H1 (cell line): ENCODE data around the gene ARID5A. TPM values are rescaled to one million over a fixed set of nuclear protein-coding genes. Genes with fewer than 3 reads are reported as not detected.

Experiments used
- CTCF ChIA-PET: fragments of 300-600 bp; sonication (Branson Sonifier 250); formaldehyde crosslinking; loops from one replicate; lab custom pipeline; 2021; ENCODE audit not compliant: partially characterized antibody; lab: Charles Lee
- POLR2A ChIA-PET: fragments of 300-600 bp; sonication (Branson Sonifier 250); formaldehyde crosslinking; loops from one replicate; lab custom pipeline; 2021; ENCODE audit warnings: inconsistent platforms; ENCODE audit not compliant: partially characterized antibody; lab: Charles Lee
- DNase-seq, 2 experiments: peaks; one replicate each; pipeline versions ENCODE4 v3.0.0 to v3.0.0-alpha.2; 2010 to 2022; ENCODE audit warnings: low spot score in 2 of 2, low read depth in 1 of 2, mixed read lengths in 1 of 2
- FAIRE-seq: peaks from 2 replicates; lab custom pipeline; 2011; peaks lifted over from hg19 to GRCh38; lab: Jason Lieb, UNC
- H2AFZ ChIP-seq: 2 replicates; pipeline ENCODE4 v1.8.1; 2012; ENCODE audit warnings: low read length, inconsistent platforms
- H2AK5ac ChIP-seq: 2 replicates; pipeline ENCODE4 v1.6.1; 2013; ENCODE audit warnings: low read depth, low read length
- H2BK120ac ChIP-seq: replicated peaks from 2 replicates; pipeline ENCODE3; 2013; ENCODE audit warnings: low read depth, low read length, inconsistent platforms
- H2BK12ac ChIP-seq: 2 replicates; pipeline ENCODE4 v1.6.1; 2013; ENCODE audit warnings: low read depth, low read length
- H2BK15ac ChIP-seq: 2 replicates; pipeline ENCODE4 v1.6.1; 2013; ENCODE audit warnings: low read length
- H2BK20ac ChIP-seq: 2 replicates; pipeline ENCODE4 v1.6.1; 2013; ENCODE audit warnings: low read length
- H2BK5ac ChIP-seq: 2 replicates; pipeline ENCODE4 v1.6.1; 2013; ENCODE audit warnings: low read depth, low read length
- H3K14ac ChIP-seq: 2 replicates; pipeline ENCODE4 v1.6.1; 2013; ENCODE audit warnings: inconsistent platforms; ENCODE audit not compliant: insufficient read length
- H3K18ac ChIP-seq: 2 replicates; pipeline ENCODE4 v1.6.1; 2013; ENCODE audit warnings: low read length; ENCODE audit errors: extremely low read depth
- H3K23ac ChIP-seq: 2 replicates; pipeline ENCODE4 v1.6.1; 2013; ENCODE audit warnings: inconsistent platforms; ENCODE audit not compliant: insufficient read length
- H3K23me2 ChIP-seq: 2 replicates; pipeline ENCODE4 v1.6.1; 2013; ENCODE audit warnings: low read depth, low read length
- H3K27ac ChIP-seq: 2 replicates; pipeline ENCODE4 v1.6.1; 2011; ENCODE audit warnings: low read depth, low read length, inconsistent platforms
- H3K27me3 ChIP-seq, 4 experiments: replicated peaks in 1 of 4; 1 replicate in 1 of 4; 2 replicates in 3 of 4; pipeline versions ENCODE4 v1.6.1 to v1.8.1; 2011 to 2013; ENCODE audit warnings: low read length in 3 of 4, mild to moderate bottlenecking in 3 of 4, inconsistent platforms in 2 of 4, mixed read lengths in 2 of 4, moderate library complexity in 1 of 4; ENCODE audit not compliant: control insufficient read depth in 3 of 4, insufficient read depth in 3 of 4; ENCODE audit errors: extremely low read depth in 1 of 4
- H3K36me3 ChIP-seq, 4 experiments: 2 replicates each; pipeline versions ENCODE4 v1.6.1 to v1.8.1; 2011 to 2013; ENCODE audit warnings: mild to moderate bottlenecking in 4 of 4, low read length in 3 of 4, moderate library complexity in 2 of 4, control low read depth in 1 of 4, inconsistent platforms in 1 of 4; ENCODE audit not compliant: insufficient read depth in 4 of 4, control insufficient read depth in 2 of 4
- H3K4ac ChIP-seq: replicated peaks from 2 replicates; pipeline ENCODE3; 2013; ENCODE audit warnings: low read length, low read depth, mixed read lengths, inconsistent platforms; ENCODE audit not compliant: insufficient read length
- H3K4me1 ChIP-seq, 4 experiments: replicated peaks in 1 of 4; 1 replicate in 1 of 4; 2 replicates in 3 of 4; pipeline versions ENCODE4 v1.6.1 to v1.8.1; 2011 to 2013; ENCODE audit warnings: low read length in 3 of 4, inconsistent platforms in 2 of 4, mixed read lengths in 1 of 4; ENCODE audit not compliant: insufficient read depth in 4 of 4, control insufficient read depth in 3 of 4
- H3K4me2 ChIP-seq, 2 experiments: 2 replicates each; pipeline versions ENCODE4 v1.6.1 to v1.8.1; 2011 to 2013; ENCODE audit warnings: low read depth in 2 of 2, low read length in 2 of 2, control low read depth in 1 of 2, inconsistent platforms in 1 of 2, mild to moderate bottlenecking in 1 of 2; ENCODE audit not compliant: insufficient read depth in 1 of 2
- H3K4me3 ChIP-seq, 4 experiments: fragments of 200-600, 300-600 bp in 1 of 4; sonication (generic), shearing (Covaris generic), sonication (Bioruptor Twin) in 1 of 4; 2 replicates each; pipeline versions ENCODE4 v1.5.1 to v1.8.1; 2011 to 2016; ENCODE audit warnings: low read length in 4 of 4, low read depth in 3 of 4, control low read depth in 2 of 4, inconsistent platforms in 2 of 4, mild to moderate bottlenecking in 2 of 4, mixed read lengths in 1 of 4, moderate library complexity in 1 of 4; ENCODE audit not compliant: insufficient read depth in 2 of 4; ENCODE audit errors: extremely low read depth in 1 of 4
- H3K56ac ChIP-seq: replicated peaks from 2 replicates; pipeline ENCODE3; 2013; ENCODE audit warnings: low read depth, mild to moderate bottlenecking, mixed read lengths, low read length, inconsistent platforms; ENCODE audit not compliant: insufficient read length
- H3K79me1 ChIP-seq: 2 replicates; pipeline ENCODE4 v1.6.1; 2013; ENCODE audit warnings: low read depth, low read length, control low read depth
- H3K79me2 ChIP-seq, 2 experiments: 2 replicates each; pipeline versions ENCODE4 v1.6.1 to v1.8.1; 2012 to 2013; ENCODE audit warnings: low read length in 2 of 2, mild to moderate bottlenecking in 2 of 2, inconsistent platforms in 1 of 2; ENCODE audit not compliant: insufficient read depth in 2 of 2, control insufficient read depth in 1 of 2
- H3K9ac ChIP-seq, 4 experiments: replicated peaks in 1 of 4; 1 replicate in 1 of 4; 2 replicates in 3 of 4; pipeline versions ENCODE4 v1.6.1 to v1.8.1; 2011 to 2013; ENCODE audit warnings: low read depth in 3 of 4, low read length in 3 of 4, control low read depth in 2 of 4, mild to moderate bottlenecking in 2 of 4, moderate library complexity in 2 of 4, inconsistent platforms in 1 of 4; ENCODE audit errors: extremely low read depth in 1 of 4
- H3K9me3 ChIP-seq, 2 experiments: 2 replicates each; pipeline versions ENCODE4 v1.6.1 to v1.8.1; 2012 to 2013; ENCODE audit warnings: mild to moderate bottlenecking in 2 of 2, moderate library complexity in 2 of 2, control low read depth in 1 of 2, inconsistent platforms in 1 of 2, low read depth in 1 of 2, low read length in 1 of 2, mixed read lengths in 1 of 2; ENCODE audit not compliant: insufficient read depth in 2 of 2
- H4K20me1 ChIP-seq, 2 experiments: replicated peaks in 1 of 2; 2 replicates each; pipeline versions ENCODE3 to v1.8.1; 2011 to 2013; ENCODE audit warnings: inconsistent platforms in 2 of 2, low read length in 2 of 2, mild to moderate bottlenecking in 1 of 2; ENCODE audit not compliant: insufficient read depth in 2 of 2, control insufficient read depth in 1 of 2
- H4K5ac ChIP-seq: 2 replicates; pipeline ENCODE4 v1.6.1; 2013; ENCODE audit warnings: low read length, low read depth, mixed read lengths, inconsistent platforms; ENCODE audit not compliant: insufficient read length
- H4K8ac ChIP-seq: 2 replicates; pipeline ENCODE4 v1.8.0; 2013; ENCODE audit warnings: mild to moderate bottlenecking, moderate library complexity, low read length, inconsistent platforms; ENCODE audit not compliant: insufficient read depth; ENCODE audit errors: extremely low read depth
- H4K91ac ChIP-seq: replicated peaks from 2 replicates; pipeline ENCODE3; 2013; ENCODE audit warnings: low read length, mixed read lengths, inconsistent platforms; ENCODE audit not compliant: insufficient read length
- BRCA1 ChIP-seq: IDR thresholded peaks from 2 replicates; pipeline ENCODE4 v1.6.1; 2012; ENCODE audit warnings: low read depth, low read length, improper control_type of control experiment
- CBX8 ChIP-seq: fragments of 300-800, 300-1000 bp; sonication (generic); IDR thresholded peaks from 2 replicates; pipeline ENCODE4 v1.7.1; 2016; ENCODE audit warnings: low read depth, low read length, borderline replicate concordance
- EP300 ChIP-seq, 2 experiments: IDR thresholded peaks; 1 replicate in 1 of 2; 2 replicates in 1 of 2; pipeline ENCODE4 v1.6.1; 2011 to 2012; ENCODE audit warnings: low read depth in 2 of 2, low read length in 2 of 2, mild to moderate bottlenecking in 2 of 2, borderline replicate concordance in 1 of 2, inconsistent platforms in 1 of 2, moderate library complexity in 1 of 2
- KDM1A ChIP-seq: fragments of 200-600, 300-600 bp; sonication (generic); IDR thresholded peaks from 2 replicates; pipeline ENCODE4 v1.7.1; 2016; ENCODE audit warnings: mild to moderate bottlenecking, low read length, borderline replicate concordance
- PHF8 ChIP-seq: fragments of 200-600 bp; sonication (generic); conservative IDR thresholded peaks from 2 replicates; pipeline ENCODE4 v1.7.1; 2012; ENCODE audit warnings: low read depth, mild to moderate bottlenecking, inconsistent platforms, low read length, moderate library complexity
- POLR2A ChIP-seq, 2 experiments: IDR thresholded peaks; 1 replicate in 1 of 2; 2 replicates in 1 of 2; pipeline ENCODE4 v1.6.1; 2011; ENCODE audit warnings: low read depth in 2 of 2, low read length in 2 of 2, mild to moderate bottlenecking in 2 of 2; ENCODE audit errors: control extremely low read depth in 1 of 2
- SIRT6 ChIP-seq: IDR thresholded peaks from one replicate; pipeline ENCODE4 v1.7.1; 2012; ENCODE audit warnings: low read length, inconsistent platforms
- SP2 ChIP-seq: IDR thresholded peaks from 2 replicates; pipeline ENCODE4 v1.6.1; 2012; ENCODE audit warnings: mild to moderate bottlenecking, low read length, inconsistent platforms
- TCF12 ChIP-seq: IDR thresholded peaks from 2 replicates; pipeline ENCODE4 v1.6.1; 2011; ENCODE audit warnings: low read depth, mild to moderate bottlenecking, low read length
- USF2 ChIP-seq: IDR thresholded peaks from 2 replicates; pipeline ENCODE4 v1.6.1; 2011; ENCODE audit warnings: low read length, improper control_type of control experiment
- YY1 ChIP-seq: IDR thresholded peaks from 2 replicates; pipeline ENCODE4 v1.6.1; 2011; ENCODE audit warnings: low read depth, mild to moderate bottlenecking, low read length
- WGBS, 2 experiments: shearing (Covaris generic) in 1 of 2; methylation state at CpG; one replicate each; pipeline versions ENCODE4 v1.1.6 to v1.1.7; 2013 to 2015; ENCODE audit warnings: low lambda C conversion rate in 2 of 2, mixed read lengths in 2 of 2, inconsistent platforms in 1 of 2, low coverage in 1 of 2, missing lambda C conversion rate in 1 of 2; ENCODE audit not compliant: insufficient replicate concordance in 2 of 2, insufficient coverage in 1 of 2, insufficient read length in 1 of 2; ENCODE audit errors: extremely low coverage in 1 of 2, missing lambda C conversion rate in 1 of 2; 5-methylcytosine and 5-hydroxymethylcytosine counted together
- polyA plus RNA-seq, 7 experiments: library from polyadenylated mRNA; depleted of rRNA in 3 of 7; stranded (reverse) in 5 of 7; unstranded in 2 of 7; fragments of >200 nt in 5 of 7; fragments of 200-250 nt in 2 of 7; gene quantifications; 1 replicate in 5 of 7; 2 replicates in 1 of 7; 4 replicates in 1 of 7; pipeline versions ENCODE4 v1.2.1 to v1.2.3, GENCODE V29; 2011 to 2013; ENCODE audit warnings: missing spikeins in 2 of 7, mixed read lengths in 2 of 7
- total RNA-seq: library from RNA; stranded (reverse); fragmentation: NEBNext Ultra II Directional; extraction: Animal tissue kit (Norgen Biotek cat#: 25700); gene quantifications from 2 replicates; pipeline ENCODE4 v1.2.1, GENCODE V29; 2021

Gene ARID5A
- total and polyA plus RNA-seq, 2 of the 8 experiments (the other 6 are each of a cell fraction or from before 2014, with no cell fraction given): 3.3 to 5.3 TPM

- H2AK5ac ChIP-seq: no peak overlapping the region
- H3K4ac ChIP-seq: no peak overlapping the region
- no peak overlapping the region for H3K9ac ChIP-seq
- peaks cover 4 to 14% (median 10%) of the 10 kb centered on the region in 4 experiments for H3K27me3 ChIP-seq
- no peaks in the 10 kb centered on the region for H3K36me3 ChIP-seq
- H4K8ac ChIP-seq: no peak overlapping the region
- no peak overlapping the region for H4K5ac ChIP-seq
- no peak overlapping the region for H2BK120ac ChIP-seq
- ChIA-PET POLR2A (no interaction called here), CTCF (interaction anchor here (0.6 to 10.3 kb wide), 8 partner anchors 10 to 336 kb away, joined by 3 to 171 read pairs (median 4); no protein-coding TSS in a partner anchor)
- H2BK5ac ChIP-seq: no peak overlapping the region
- H3K56ac ChIP-seq: no peak overlapping the region
- peaks cover 0 to 6% (median 5%) of the 10 kb centered on the region in 4 experiments; a peak in 3 of 7 replicates for H3K4me1 ChIP-seq
- H2AFZ ChIP-seq: no peak overlapping the region
- H3K4me3 ChIP-seq: no peak overlapping the region
- no peak overlapping the region for H2BK12ac ChIP-seq
- H3K4me2 ChIP-seq: no peak overlapping the region
- H3K9me3 ChIP-seq: no peaks in the 10 kb centered on the region
- DNase-seq (peak in 1 of 2 experiments; percentile 30), FAIRE-seq (no peak)
- no peaks in the 10 kb centered on the region for H3K79me2 ChIP-seq
- no peak overlapping the region for H3K27ac ChIP-seq
- H2BK15ac ChIP-seq: no peak overlapping the region
- H3K23me2 ChIP-seq: no peaks in the 10 kb centered on the region; the same call in 1 of the 2 replicates
- WGBS, 2 experiments: 85% methylated on average over 8 of the region's 8 CpGs; no CpG with 5 or more reads in 1 of the 2 experiments
- no peak overlapping the region for H3K23ac ChIP-seq
- H4K20me1 ChIP-seq: no peaks in the 10 kb centered on the region
- H2BK20ac ChIP-seq: no peak overlapping the region
- H4K91ac ChIP-seq: no peak overlapping the region
- no peaks in the 10 kb centered on the region for H3K79me1 ChIP-seq
- H3K18ac ChIP-seq: no peak overlapping the region
- H3K14ac ChIP-seq: no peak overlapping the region
- TF ChIP-seq EP300 (IDR thresholded peaks at IDR 0.05; ENCODE audit: borderline replicate concordance in 1 of 2, low read depth in 2 of 2, low read length in 2 of 2): no peak
- no peak for TF ChIP-seq CBX8
- TF ChIP-seq SP2: no peak
- TF ChIP-seq KDM1A: no peak
- TF ChIP-seq TCF12: no peak
- TF ChIP-seq SIRT6: no peak
- TF ChIP-seq USF2: no peak
- TF ChIP-seq POLR2A (IDR thresholded peaks at IDR 0.05; ENCODE audit: control extremely low read depth in 1 of 2, low read depth in 2 of 2, low read length in 2 of 2): no peak
- TF ChIP-seq PHF8: no peak
- no peak for TF ChIP-seq BRCA1
- TF ChIP-seq YY1: no peak
Measured at GRCh38 chr2:96506016-96506906, 30.3 kb upstream of the ARID5A start.
